ENCODE results near the gene DUSP1.

The DUSP1 gene

DNA sequence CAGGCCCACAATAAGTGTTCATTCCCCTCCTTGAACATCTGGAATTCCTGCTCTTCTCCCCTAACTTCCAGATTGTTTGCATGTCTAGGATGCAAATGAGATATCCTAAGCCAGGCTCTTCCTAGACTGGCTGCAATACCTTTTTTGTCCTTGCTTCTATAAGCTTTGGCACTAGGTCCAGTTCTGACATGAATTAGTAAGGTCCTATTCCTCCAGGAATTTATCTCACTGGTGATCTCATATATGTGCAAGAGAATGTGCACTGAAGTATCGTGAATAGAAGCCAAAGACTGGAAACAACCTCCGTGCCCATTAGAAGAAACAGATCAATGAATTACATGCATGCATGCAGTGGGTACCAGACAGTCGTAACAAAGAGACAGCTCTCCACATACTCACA is 25.2 kb downstream of the DUSP1 start:
- TF ChIP-seq, protein P1, sequence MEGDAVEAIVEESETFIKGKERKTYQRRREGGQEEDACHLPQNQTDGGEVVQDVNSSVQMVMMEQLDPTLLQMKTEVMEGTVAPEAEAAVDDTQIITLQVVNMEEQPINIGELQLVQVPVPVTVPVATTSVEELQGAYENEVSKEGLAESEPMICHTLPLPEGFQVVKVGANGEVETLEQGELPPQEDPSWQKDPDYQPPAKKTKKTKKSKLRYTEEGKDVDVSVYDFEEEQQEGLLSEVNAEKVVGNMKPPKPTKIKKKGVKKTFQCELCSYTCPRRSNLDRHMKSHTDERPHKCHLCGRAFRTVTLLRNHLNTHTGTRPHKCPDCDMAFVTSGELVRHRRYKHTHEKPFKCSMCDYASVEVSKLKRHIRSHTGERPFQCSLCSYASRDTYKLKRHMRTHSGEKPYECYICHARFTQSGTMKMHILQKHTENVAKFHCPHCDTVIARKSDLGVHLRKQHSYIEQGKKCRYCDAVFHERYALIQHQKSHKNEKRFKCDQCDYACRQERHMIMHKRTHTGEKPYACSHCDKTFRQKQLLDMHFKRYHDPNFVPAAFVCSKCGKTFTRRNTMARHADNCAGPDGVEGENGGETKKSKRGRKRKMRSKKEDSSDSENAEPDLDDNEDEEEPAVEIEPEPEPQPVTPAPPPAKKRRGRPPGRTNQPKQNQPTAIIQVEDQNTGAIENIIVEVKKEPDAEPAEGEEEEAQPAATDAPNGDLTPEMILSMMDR (IDR thresholded peaks at IDR 0.05; ENCODE audit: low read depth, low read length, missing control alignments): no peak
- H3K4me3 ChIP-seq (ENCODE audit: low read depth, low read length): no peak overlapping the region
- no peak for DNase-seq (ENCODE audit: low read depth)

DNA sequence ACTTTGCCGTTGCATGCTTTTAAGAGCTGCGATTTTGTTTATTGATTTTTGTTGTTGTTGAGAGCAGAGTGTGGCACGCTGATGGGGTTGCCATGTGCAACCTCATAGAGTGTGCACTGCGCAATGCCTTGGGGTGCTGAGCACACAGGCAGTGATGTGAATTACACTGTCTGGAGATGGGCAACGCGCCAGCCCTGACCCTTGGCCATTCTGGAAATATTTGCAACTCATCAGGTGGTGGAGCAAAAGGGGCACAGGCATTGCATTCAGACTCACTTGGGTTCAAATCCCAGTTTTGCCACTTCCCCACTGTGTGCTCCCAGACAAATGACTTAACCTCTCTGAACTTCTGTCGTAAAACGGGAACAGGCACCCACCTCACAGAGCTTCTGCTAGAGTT is 25.6 kb downstream of the DUSP1 start:
- DNase-seq (ENCODE audit: low read depth): no peak
- TF ChIP-seq, protein P1 (IDR thresholded peaks at IDR 0.05; ENCODE audit: low read depth, low read length, missing control alignments): no peak
- H3K4me3 ChIP-seq (ENCODE audit: low read depth, low read length): no peak overlapping the region

DNA sequence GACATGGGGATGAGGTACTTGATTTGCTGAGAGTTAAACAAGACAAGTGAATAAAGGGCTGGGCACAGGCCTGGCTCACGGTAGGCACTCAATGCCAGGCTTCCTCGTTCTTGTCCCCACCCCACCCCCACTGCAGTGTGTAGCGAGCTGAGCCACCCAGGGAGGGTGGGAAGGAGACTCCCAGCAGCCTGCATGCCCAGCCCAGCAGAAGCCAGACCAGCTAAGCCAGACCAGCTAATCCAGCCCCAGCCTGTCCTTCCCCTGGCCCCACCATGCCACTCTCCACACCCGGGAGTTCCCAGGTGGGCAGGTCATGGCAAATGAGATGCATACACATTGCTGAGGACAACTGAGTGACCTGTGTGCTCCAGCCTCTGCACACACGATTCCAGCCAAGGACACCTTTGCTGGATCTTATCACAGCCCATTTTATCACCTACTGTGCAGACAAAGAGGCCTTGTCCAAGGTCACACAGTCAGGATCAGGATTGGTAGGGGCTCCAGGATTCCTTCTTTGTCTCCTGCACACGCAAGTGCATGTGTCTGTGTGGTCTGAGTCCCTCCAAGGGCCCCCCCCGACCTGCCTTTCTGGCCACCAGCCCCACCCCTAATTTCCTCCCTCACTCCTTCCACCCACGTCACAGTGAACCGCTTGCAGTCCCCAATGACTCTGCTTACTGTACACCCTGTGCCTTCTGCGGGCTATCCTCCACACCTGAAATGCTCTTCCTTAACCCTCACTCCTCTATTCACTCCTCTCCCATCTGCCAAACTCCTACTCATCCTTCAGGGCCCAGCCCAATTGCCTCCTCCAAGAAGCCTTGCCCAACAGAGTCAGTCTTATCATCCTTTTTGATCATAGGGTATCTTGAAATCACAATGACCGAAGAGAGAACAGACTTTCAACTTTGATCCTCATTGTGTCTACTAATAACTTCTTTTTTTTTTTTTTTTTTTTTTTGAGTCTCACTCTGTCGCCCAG is 26.6 kb downstream of the DUSP1 start:
- TF ChIP-seq, protein P1 (IDR thresholded peaks at IDR 0.05; ENCODE audit: low read depth, low read length, missing control alignments): no peak
- H3K4me3 ChIP-seq (ENCODE audit: low read depth, low read length): no peak overlapping the region
- no peak for DNase-seq (ENCODE audit: low read depth)

DNA sequence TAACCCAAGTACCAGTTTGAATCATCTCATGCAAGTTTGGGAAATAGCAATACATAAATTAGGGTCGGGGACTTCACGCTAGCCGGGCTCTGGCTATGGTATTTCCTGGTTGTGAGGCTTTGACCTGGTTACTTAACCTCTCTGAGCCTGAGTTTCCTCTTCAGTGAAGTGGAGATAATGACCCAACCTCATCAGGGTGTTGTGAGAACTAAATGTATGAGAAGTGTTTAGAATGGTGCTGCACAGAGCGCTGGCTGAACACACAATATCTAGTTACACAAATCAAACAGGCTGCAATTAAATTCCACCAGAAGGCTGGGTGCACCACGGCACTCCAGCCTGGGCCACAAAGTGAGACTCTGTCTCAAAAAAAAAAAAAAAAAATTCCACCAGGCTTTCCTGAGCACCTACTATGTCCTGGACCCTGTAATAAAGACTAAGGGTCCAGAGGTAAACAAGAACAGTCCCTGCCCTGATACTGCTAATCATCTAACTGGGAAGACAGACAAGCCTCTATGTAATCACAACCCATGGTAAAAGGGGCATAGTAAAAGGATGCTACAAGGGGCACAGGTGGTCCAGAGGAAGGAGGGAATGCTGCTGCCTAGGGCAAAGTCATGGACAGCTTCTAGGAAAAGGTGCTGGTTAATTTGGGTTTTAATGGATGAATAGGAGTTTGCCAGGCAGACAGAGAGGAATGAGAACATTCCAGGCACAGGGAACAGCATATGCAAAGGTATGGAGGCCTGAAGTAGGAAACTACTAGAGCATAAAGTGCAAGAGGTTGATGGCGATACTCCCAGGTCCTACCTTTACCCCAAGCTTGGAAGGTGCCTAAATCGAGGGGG is 27.7 kb downstream of the DUSP1 start:
- H3K4me3 ChIP-seq (ENCODE audit: low read depth, low read length): no peak overlapping the region
- no peak for DNase-seq (ENCODE audit: low read depth)
- TF ChIP-seq, protein P1 (IDR thresholded peaks at IDR 0.05; ENCODE audit: low read depth, low read length, missing control alignments): no peak

DNA sequence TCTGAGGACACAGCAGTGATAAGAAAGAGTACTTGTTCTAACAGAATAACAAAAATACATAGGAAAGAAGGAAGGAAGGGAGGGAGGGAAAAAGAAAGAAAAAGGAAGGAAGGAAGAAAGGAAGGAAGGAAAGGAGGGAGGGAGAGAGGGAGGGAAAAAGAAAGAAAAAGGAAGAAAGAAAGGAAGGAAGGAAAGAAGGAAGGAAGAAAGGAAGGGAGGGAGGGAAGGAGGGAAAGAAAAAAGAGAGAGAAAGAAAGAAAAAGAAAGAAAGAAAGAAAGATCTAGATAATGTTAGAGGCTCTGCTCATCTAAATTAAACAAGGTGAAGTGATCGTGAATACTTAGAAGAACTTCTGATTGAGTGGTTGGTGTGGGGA is 29.8 kb downstream of the DUSP1 start:
- TF ChIP-seq, protein P1 (IDR thresholded peaks at IDR 0.05; ENCODE audit: low read depth, low read length, missing control alignments): no peak
- no peak overlapping the region for H3K4me3 ChIP-seq (ENCODE audit: low read depth, low read length)
- no peak for DNase-seq (ENCODE audit: low read depth)

DNA sequence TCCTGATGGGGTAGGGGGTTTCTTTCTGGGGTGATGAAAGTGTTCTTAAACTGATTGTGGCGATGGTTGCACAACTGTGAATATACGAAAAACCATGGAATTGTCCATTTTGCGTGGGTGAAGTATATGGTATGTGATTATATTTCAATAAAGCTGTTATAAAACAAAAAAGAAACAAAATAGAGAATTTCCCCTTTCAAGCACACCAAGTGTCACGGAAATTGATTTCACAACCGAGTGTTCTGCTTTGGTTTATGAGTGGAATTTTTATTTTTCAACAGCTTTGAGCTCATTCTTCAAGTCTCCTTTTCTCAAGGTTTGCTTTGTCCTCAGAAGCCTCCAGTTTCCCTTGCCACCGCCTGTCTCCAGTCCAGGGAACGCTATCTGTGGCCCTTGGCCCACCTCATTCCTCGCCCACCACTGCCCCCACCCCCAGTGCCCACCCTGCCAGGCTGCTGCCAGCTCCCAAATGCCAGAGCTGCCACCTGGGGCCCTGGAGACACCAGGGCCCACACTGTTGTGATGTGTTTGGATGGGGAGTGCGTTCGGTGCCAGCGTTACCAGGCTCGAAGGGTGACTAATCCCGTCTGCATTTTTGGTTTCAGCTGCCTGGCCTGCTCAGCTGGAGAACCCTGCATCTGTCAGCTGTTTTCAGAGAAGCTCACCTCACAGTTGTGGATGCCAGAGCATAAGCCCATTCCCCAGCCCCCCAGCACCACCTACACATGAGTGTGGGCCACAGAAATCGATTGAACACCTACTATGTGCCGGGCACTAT is 30.4 kb downstream of the DUSP1 start:
- TF ChIP-seq, protein P1 (IDR thresholded peaks at IDR 0.05; ENCODE audit: low read depth, low read length, missing control alignments): no peak
- DNase-seq (ENCODE audit: low read depth): no peak

More for the DNA sequence above, 30.4 kb downstream of the DUSP1 start:
- H3K4me3 ChIP-seq (ENCODE audit: low read depth, low read length): no peak overlapping the region

All from GM12864 (cell line).